Measurements from ENCODE around the gene IL15RA.

DNA sequence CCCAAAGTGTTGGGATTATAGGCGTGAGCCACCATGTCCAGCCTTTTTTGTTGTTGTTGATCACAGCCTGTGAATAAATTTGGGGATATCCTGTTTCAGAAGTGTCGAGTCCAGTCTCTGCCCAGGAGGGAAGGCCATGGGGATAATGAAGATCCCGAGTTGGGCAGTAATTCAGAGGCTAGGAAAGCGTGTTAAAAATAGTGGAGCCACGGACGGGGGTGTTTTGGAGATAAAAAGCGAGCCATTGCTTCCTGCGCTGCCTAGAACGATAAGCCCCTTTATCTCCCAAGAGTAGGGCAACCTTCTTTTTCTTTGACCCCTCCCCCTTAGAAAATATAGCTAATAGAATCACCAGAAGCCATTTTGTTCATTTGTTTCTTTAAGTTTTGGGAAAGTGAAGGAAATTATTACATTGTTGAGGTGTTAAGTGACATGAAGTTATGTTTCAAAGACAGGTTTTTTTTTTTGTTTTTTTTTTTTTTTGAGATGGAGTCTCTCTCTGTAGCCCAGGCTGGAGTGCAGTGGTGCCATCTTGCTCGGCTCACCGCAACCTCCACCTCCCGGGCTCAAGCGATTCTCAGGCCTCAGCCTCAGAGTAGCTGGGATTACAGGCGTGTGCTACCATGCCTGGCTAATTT lies 43.3 kb downstream of the IL15RA start:
- TF ChIP-seq, protein P1, sequence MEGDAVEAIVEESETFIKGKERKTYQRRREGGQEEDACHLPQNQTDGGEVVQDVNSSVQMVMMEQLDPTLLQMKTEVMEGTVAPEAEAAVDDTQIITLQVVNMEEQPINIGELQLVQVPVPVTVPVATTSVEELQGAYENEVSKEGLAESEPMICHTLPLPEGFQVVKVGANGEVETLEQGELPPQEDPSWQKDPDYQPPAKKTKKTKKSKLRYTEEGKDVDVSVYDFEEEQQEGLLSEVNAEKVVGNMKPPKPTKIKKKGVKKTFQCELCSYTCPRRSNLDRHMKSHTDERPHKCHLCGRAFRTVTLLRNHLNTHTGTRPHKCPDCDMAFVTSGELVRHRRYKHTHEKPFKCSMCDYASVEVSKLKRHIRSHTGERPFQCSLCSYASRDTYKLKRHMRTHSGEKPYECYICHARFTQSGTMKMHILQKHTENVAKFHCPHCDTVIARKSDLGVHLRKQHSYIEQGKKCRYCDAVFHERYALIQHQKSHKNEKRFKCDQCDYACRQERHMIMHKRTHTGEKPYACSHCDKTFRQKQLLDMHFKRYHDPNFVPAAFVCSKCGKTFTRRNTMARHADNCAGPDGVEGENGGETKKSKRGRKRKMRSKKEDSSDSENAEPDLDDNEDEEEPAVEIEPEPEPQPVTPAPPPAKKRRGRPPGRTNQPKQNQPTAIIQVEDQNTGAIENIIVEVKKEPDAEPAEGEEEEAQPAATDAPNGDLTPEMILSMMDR (IDR thresholded peaks at IDR 0.05; ENCODE audit: extremely low read depth in 1 of 2, insufficient read depth in 1 of 2, low read depth in 1 of 2, low read length in 2 of 2), result no peak
- TF ChIP-seq POLR2AphosphoS5 (IDR thresholded peaks at IDR 0.05; ENCODE audit: insufficient read depth, low read depth, low read length), result no peak
- TF ChIP-seq EZH2 (IDR thresholded peaks at IDR 0.05; ENCODE audit: borderline replicate concordance, low read depth, low read length, severe bottlenecking), result no peak
- no peak for TF ChIP-seq POLR2A (IDR thresholded peaks at IDR 0.05; ENCODE audit: low read depth, low read length)
- no peak for TF ChIP-seq MAX (IDR thresholded peaks at IDR 0.05; ENCODE audit: insufficient read depth, insufficient read length)
- TF ChIP-seq GATA2 (IDR thresholded peaks at IDR 0.05; ENCODE audit: insufficient read depth, insufficient read length, low read depth, low read length), result no peak

Measured in endothelial cell of umbilical vein (primary cell).